Hematopoietic multipotent progenitor cell treated with erythropoietin and hydrocortisone succinate and interleukin-3 and kit ligand, for 6 days (in vitro differentiated cells): ENCODE data around the gene HMCN2.

ENCODE experiments used
- DNase-seq: peaks from one replicate; pipeline ENCODE4 v3.0.0-alpha.2; 2015

Gene HMCN2

GRCh38 chr9:130441031-130441430 is 175.5 kb downstream of the HMCN2 start:
- no peak for DNase-seq

DNA sequence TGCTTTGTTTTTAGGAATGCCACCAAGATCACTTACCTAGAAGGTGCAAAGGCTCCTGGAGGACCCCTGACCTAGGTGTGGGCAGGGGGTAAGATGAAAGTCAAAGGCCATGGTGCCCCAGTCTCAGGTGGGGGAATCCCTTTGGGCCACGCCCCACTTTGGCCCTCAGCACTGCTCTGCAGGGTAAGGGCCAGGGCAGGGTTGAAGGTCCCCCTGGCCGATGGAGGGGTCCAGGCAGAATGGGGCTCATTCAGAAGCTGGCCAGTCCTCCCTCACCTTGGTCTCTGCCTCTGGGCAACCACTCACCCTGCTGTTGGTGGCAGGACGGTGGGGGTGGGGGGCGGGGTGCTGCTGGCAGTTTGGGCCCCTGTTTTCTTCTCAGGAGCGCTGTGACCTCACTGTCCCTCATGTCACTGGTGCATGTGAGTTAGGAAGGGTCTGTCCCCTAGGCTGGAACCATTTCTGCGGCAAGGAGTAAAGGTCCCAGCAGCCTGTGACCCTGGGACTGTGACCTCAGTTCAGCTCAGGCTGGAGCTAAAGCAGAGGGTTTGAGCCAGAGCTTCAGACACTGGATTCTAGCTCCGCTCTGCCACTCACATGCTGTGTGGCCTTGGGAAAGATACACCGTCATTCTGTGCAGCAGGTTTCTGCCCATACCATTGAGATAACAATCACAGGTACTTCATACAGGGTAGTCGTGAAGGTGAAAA is 177.3 kb downstream of the HMCN2 start:
- no peak for DNase-seq

GRCh38 chr9:130443456-130443801 is 177.9 kb downstream of the HMCN2 start:
- no peak for DNase-seq

DNA sequence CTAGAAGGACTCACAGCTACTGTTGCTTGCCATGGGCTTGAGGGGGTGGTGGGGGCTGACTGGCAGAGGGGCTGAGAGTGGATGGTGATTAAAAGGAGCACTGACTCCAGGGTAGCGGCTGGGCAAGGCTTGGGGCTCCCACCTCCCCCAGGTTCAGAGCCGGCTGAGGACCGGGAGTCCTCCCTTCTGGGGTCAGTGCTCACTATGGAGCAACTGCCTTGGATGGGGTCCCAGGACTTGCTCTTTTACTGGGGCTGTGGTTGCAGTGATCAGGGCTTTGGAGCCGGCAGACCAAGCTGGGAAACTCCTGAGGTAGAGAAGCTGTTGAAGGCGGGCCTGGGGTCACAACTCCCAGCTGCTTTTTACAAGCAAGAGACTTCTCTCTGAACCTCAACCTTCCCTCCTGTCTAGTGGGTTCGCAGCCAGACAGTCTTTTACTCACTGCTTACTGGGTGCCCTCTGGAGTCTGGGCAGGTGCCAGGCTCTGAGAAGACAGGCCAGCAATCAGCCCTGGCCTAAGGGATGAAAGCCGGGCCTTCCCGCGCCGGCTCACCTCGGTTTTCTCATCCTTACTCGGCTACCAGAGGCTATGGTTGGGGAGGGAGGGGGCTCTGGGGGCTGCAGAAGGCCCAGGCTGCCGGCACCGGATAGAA is 178.4 kb downstream of the HMCN2 start:
- no peak for DNase-seq

- DNase-seq, result peak; percentile 27
These were observed 179.1 kb downstream of the HMCN2 start, which contains the start of gene ASS1 for GRCh38 chr9:130444565-130445221. ASS1 (plus strand) TSS chr9:130444961; CDS start chr9:130452229, 7,268 bp downstream.

DNA sequence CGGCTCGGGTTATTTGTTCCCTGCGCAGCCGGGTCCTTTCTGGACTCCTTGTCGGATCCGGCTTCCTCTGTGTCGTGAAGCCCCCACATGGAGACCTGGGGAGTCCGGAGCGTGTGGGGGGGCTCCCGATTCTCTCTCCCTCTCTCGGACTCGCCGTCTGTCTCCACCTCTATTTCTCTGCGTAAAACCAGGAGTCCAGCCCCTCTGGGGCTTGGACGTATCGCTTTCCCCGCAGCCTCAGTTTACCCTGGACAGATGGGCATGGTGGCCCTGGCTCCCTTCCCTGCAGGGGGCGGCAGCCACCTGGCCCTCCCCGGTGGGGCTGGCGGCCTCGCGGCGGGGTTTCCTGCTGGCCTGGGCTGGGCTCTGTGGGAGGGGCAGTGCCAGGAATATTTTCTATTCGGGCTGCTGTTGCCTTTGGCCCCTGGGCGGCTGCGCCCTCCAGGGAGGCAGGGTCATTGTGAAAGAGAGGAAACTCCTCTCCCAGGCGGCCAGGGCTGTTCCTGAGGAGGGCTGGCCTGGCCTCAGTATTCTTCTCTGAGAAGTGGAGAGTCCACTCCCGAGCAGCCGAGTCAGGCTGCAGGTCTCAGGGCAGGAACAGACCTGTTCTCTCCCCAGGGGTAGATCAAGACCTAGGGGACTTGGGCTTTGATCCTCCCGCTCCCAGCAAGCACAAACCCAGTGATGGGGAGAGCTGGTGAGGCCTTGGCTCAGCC is 179.9 kb downstream of the HMCN2 start:
- DNase-seq, result no peak

DNA sequence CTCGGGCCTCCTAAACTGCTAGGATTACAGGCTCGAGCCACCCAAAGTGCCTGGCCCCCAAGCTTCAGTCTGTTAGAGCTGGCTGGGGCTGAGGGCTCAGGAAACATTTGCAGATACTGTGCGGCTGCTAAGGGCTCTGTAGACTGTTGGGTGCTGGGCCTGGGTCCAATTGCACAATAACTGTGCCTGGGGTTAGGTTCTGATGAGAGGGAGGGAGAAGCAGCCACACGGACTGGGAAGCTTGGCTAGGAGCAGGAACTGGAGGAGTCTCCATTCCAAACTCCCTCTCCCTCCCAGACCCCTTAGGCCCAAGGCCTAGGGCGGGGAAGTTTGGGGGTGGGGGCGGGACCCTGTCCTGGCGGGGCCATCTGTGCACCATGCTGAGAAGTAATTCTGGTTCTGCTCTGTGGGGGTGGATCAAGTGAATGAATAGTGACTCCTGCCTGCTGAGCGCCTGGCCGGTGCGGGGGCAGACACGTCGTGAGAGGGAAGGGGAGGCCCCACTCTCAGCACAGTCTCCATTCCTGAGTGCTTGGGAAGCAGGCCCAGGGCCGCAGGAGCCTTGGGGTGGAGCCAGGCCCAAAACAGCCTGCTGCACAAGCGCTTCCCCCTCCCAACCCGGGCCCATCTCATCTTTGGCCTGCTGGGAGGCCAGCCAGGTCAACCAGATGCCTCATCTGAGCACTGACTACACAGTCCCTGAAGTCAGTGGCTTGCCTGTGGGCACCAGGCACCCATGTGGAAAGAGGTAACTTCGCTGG is 180.7 kb downstream of the HMCN2 start:
- DNase-seq, result no peak

- DNase-seq, result no peak
These were observed 181.7 kb downstream of the HMCN2 start for GRCh38 chr9:130447193-130447816.

DNA sequence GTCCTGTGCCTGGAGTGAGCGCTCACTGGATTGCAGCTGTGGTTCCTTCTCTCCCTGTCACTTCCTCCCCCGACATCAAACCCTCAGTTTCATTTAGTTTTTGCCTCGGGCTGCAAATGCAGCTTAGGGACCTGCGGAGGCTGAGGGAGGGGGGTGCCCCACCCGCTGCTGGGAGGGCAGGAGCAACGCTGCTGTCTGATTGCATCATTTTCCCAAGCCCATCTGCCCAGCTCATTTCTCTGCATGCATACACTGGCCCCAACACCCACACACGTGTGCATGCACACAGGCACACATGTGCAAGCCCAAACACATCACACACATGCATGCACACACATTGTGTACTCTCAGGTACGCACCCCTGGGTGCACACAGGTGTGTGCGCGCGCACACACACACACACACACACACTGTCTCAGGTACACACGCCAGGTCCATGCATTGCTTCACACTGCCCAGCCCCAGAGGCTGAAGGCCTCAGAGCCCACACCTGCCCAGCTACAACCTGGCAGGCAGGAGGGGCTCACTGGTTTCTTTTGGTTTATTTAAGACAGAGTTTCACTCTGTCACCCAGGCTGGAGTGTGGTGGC is 182.6 kb downstream of the HMCN2 start:
- DNase-seq, result no peak

DNA sequence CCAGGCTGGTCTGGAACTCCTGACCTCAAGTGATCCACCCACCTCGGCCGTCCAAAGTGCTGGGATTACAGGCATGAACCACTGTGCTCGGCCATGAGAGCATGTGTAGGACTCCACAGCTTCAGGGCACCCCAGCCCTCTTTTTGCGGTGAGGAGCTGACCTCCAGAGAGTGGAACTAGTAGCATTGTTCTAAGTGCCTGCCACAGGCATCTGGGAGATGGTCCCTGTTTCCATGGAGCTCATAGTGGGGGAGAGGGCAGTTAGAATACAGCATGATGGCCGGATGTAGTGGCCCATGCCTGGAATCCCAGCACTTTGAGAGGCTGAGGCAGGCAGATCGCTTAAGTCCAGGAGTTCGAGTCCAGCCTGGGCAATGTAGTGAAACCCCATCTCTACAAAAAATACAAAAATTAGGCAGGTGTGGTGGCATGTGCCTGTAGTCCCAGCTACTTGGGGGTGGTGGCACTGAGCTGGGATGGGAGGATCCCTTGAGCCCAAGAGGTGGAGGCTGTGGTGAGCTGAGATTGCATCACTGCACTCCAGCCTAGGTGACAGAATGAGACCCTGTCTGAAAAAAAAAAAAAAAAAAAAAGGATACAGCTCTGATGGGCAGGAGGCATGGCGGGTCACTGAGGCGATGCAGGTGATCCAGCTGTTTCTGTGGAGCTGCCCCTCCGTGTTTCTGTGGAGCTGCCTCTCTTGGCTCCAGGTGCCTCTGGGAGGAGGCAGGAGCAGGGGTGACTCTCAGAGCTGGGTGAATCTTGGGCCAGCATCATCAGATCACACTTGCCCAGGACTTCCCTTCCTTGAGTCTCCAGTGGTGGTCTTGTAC is 183.4 kb downstream of the HMCN2 start:
- DNase-seq, result no peak

GRCh38 chr9:130450344-130451003 is 184.9 kb downstream of the HMCN2 start:
- no peak for DNase-seq

- no peak for DNase-seq
These were observed 185.4 kb downstream of the HMCN2 start for GRCh38 chr9:130451004-130451390.

GRCh38 chr9:130451509-130452388 is 186.2 kb downstream of the HMCN2 start:
- peak; percentile 82 for DNase-seq

DNA sequence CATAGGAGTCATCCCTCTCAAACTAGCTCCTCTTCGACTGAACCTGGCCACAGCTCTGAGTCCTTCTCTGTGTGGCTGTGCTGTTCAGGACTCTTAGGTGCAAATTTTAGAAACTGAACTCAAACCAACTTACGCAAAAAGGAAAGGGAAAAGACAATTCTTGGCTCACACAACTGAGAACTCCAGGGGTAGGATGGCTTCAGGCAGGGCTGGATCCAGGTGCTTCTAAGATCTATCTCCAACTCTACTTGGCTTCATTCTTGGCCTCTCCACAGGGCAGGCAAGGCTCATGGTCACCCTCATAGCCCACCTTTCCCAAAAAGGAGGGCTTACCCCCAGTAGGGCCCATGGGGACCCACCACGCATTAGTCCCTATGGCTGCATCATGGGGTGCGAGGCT is 187.3 kb downstream of the HMCN2 start:
- DNase-seq, result no peak

DNA sequence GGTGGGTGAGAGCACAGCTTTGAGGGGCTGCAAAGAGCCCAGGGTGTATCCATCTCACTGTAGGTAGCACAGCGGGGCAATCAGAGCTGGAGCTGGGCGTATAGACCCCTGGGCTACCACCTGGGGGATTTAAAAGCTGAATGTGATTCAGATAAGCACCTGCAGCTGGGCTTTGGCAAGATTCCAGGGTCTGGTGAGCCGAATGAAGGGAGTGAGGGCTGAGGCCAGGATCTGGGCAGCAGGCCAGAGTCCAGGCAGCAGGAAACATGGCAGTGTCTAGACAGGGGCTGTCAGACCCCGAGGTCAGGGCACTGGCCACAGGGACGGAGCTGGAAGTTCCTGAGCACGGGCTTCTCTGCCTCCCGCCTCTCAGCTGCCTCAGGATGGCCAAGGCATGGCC is 187.9 kb downstream of the HMCN2 start:
- DNase-seq, result no peak

GRCh38 chr9:130454096-130454811 is 188.7 kb downstream of the HMCN2 start:
- DNase-seq, result no peak

- DNase-seq, result no peak
These were observed 189.3 kb downstream of the HMCN2 start for GRCh38 chr9:130454812-130455325.
